ENCODE measurements around the gene OIT3. TPM values are rescaled to one million over a fixed set of nuclear protein-coding genes. Genes with fewer than 3 reads are reported as not detected.
"Not testable (repeated sequence)": the region's sequence is repeated elsewhere in the genome, so short reads cannot be mapped to it uniquely, and the experiment has no call there.

Gene OIT3
- total and polyA plus RNA-seq, 2 experiments from 2014 or later: 1.1 to 7.0 TPM

DNA sequence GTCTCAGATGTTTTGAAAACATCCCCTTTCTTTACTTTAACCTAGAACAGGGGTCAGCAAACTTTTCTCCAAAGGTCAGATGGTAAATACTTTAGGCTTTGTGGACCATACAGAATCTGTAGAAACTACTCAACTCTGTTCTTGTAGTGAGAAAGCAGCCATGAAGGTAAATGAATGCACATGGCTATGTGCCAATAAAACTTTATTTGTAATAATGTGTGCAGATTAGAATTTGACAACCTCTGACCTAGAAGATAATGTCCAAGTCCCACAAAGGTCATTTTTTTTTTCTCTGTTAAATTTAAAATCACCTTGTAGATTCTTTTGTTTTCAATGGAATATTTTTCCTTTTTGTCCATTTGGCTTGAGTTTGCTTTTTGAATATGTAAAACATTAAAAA, 17.2 kb downstream of the OIT3 start:
- Histone ChIP-seq H3K36me3 (no peaks in the 10 kb centered on the region), H3K4me3 (no peak overlapping the region), H3K9me3 (ENCODE audit: low read depth) (no peaks in the 10 kb centered on the region), H3K4me1 (ENCODE audit: low read depth) (peaks cover 5% of the 10 kb centered on the region), H3K27ac (no peak overlapping the region), H3K27me3 (no peaks in the 10 kb centered on the region)
- TF ChIP-seq, protein P1, sequence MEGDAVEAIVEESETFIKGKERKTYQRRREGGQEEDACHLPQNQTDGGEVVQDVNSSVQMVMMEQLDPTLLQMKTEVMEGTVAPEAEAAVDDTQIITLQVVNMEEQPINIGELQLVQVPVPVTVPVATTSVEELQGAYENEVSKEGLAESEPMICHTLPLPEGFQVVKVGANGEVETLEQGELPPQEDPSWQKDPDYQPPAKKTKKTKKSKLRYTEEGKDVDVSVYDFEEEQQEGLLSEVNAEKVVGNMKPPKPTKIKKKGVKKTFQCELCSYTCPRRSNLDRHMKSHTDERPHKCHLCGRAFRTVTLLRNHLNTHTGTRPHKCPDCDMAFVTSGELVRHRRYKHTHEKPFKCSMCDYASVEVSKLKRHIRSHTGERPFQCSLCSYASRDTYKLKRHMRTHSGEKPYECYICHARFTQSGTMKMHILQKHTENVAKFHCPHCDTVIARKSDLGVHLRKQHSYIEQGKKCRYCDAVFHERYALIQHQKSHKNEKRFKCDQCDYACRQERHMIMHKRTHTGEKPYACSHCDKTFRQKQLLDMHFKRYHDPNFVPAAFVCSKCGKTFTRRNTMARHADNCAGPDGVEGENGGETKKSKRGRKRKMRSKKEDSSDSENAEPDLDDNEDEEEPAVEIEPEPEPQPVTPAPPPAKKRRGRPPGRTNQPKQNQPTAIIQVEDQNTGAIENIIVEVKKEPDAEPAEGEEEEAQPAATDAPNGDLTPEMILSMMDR (IDR thresholded peaks at IDR 0.05; ENCODE audit: low read depth, low read length): no peak
- DNase-seq (ENCODE audit: low read depth in 1 of 2, low spot score in 1 of 2): no peak

DNA sequence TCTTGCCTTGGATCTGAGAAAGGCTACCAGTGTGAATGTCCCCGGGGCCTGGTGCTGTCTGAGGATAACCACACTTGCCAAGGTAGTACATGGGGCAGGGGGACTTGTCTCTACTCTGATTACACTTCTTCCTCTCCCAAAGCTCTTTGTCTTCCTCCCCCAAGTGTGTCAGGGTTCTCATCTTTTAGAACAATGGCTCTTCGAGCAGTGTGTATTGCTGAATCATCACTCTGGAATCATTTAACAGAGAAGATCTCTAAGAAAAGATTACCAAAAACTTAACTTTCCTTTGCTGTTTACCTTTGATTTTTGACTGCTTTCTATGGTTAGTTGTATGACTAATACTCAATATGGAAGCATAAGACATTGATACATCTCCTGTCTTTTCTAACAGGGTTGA, 18.2 kb downstream of the OIT3 start:
- TF ChIP-seq, protein P1 (IDR thresholded peaks at IDR 0.05; ENCODE audit: low read depth, low read length): no peak
- H3K27me3 ChIP-seq: no peaks in the 10 kb centered on the region
- no peaks in the 10 kb centered on the region for H3K36me3 ChIP-seq
- H3K4me1 ChIP-seq (ENCODE audit: low read depth): no peaks in the 10 kb centered on the region
- DNase-seq (ENCODE audit: low read depth in 1 of 2, low spot score in 1 of 2): no peak
- no peaks in the 10 kb centered on the region for H3K9me3 ChIP-seq (ENCODE audit: low read depth)
- H3K4me3 ChIP-seq: no peak overlapping the region
- H3K27ac ChIP-seq: no peak overlapping the region

DNA sequence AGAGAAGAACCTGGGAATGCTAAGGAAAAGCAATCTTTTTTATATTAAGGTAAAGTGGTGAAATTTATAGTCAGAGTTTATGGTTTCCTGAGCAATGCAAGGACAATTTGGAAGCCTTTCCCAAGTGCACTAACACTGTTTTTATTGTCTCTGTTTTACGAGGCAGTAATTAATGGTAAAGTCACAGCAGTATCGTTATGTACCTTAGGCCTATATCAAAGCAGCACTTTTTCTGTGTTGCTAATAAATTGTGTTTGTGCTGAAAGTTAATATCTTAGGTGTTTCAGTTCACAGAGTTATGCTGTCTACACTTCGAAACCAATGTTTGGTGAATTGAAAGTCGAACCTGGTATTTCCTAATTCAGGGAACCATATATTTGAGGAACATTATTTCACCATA, 19.2 kb downstream of the OIT3 start:
- H3K9me3 ChIP-seq (ENCODE audit: low read depth): no peaks in the 10 kb centered on the region
- H3K4me1 ChIP-seq (ENCODE audit: low read depth): no peaks in the 10 kb centered on the region
- no peaks in the 10 kb centered on the region for H3K36me3 ChIP-seq
- no peak for DNase-seq (ENCODE audit: low read depth in 1 of 2, low spot score in 1 of 2)
- H3K27ac ChIP-seq: no peak overlapping the region
- no peaks in the 10 kb centered on the region for H3K27me3 ChIP-seq
- TF ChIP-seq, protein P1 (IDR thresholded peaks at IDR 0.05; ENCODE audit: low read depth, low read length): no peak
- no peak overlapping the region for H3K4me3 ChIP-seq

DNA sequence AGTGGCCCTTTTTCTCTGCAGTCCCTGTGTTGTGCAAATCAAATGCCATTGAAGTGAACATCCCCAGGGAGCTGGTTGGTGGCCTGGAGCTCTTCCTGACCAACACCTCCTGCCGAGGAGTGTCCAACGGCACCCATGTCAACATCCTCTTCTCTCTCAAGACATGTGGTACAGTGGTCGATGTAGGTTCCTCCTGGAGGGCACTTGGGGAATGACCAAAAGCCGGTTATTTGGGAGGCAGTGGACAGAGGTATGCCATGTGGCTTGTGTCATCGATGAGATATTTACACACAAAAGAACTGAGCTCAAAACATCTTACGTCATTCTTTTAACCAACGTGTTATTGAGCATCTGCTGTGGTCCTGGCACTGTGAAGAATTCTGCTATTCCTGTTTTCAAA, 19.7 kb downstream of the OIT3 start:
- Histone ChIP-seq H3K9me3 (ENCODE audit: low read depth) (no peaks in the 10 kb centered on the region), H3K4me1 (ENCODE audit: low read depth) (no peaks in the 10 kb centered on the region), H3K27me3 (no peaks in the 10 kb centered on the region), H3K27ac (no peak overlapping the region), H3K36me3 (no peaks in the 10 kb centered on the region), H3K4me3 (no peak overlapping the region)
- no peak for DNase-seq (ENCODE audit: low read depth in 1 of 2, low spot score in 1 of 2)
- TF ChIP-seq, protein P1 (IDR thresholded peaks at IDR 0.05; ENCODE audit: low read depth, low read length): no peak

DNA sequence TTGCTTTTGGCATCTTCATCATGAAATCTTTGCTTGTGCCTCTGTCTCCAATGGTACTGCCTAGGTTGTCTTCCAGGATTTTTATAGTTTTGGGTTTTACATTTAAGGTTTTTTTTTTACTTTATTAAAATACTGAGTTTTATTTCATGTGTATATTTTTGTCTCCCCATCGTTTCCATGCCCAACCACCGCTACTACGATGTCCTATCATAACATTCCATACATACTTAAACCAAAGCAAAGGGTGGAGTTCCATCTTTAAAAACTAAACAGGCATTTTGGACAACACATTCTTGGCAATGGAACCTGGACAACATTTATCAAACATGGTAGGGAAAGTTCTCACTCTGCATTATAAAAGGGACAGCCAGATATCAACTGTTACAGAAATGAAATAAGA, 23.7 kb downstream of the OIT3 start:
- H3K9me3 ChIP-seq (ENCODE audit: low read depth); H3K27ac ChIP-seq: not testable (repeated sequence)
- DNase-seq (ENCODE audit: low read depth in 1 of 2, low spot score in 1 of 2): peak in 1 of 2 donors; percentile 9

DNA sequence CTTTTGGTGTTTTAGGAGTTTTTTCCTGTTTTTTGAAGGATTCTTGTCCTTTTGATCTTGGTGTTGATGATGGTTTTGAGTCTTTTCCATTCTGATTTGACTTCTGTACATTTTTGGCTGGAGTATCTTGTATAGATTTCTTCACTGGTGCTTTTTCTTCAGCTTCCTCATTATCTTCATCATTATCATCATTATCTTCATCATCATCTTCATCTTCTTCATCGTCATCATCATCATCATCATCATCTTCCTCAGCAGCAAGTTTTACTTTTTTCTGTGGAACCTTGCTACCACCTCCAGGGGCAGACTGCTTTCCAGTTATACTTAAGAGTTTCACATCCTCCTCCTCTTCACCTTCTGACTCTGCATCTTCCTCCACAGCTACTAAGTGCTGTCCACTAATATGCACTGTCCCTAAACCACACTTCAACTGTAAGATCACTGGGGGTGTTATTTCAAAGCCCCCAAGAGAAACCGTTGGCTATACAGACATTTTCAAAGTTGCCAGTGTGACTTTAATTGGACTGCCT, 24.3 kb downstream of the OIT3 start:
- H3K4me3 ChIP-seq; H3K4me1 ChIP-seq (ENCODE audit: low read depth); H3K27me3 ChIP-seq; DNase-seq (ENCODE audit: low read depth in 1 of 2, low spot score in 1 of 2); H3K27ac ChIP-seq; H3K36me3 ChIP-seq; H3K9me3 ChIP-seq (ENCODE audit: low read depth): not testable (repeated sequence)

More for the DNA sequence above, 23.7 kb downstream of the OIT3 start:
- H3K36me3 ChIP-seq; H3K27me3 ChIP-seq; H3K4me3 ChIP-seq; H3K4me1 ChIP-seq (ENCODE audit: low read depth): not testable (repeated sequence)

DNA sequence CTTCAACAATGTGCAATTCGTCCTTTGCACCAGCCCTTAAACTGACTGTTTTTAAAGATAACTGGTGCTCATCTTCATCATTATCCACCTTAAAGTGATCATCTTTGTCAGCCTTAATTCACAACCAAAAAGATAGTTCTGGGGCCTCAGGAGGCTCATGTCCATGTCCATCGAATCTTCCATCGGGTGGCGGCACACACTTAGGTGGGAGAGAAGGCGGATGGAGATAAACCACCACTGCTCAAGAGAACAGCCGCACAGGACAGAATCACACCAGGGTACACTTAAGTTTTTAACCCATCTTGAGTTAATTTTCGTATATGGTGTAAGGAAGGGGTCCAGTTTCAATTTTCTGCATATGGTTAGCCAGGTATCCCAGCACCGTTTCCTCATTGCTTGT, 24.8 kb downstream of the OIT3 start:
- Histone ChIP-seq H3K27ac (no peak overlapping the region), H3K27me3 (no peaks in the 10 kb centered on the region), H3K9me3 (ENCODE audit: low read depth) (no peaks in the 10 kb centered on the region), H3K4me3 (no peak overlapping the region), H3K4me1 (ENCODE audit: low read depth) (no peaks in the 10 kb centered on the region), H3K36me3 (no peaks in the 10 kb centered on the region)
- TF ChIP-seq, protein P1 (IDR thresholded peaks at IDR 0.05; ENCODE audit: low read depth, low read length): no peak
- no peak for DNase-seq (ENCODE audit: low read depth in 1 of 2, low spot score in 1 of 2)

DNA sequence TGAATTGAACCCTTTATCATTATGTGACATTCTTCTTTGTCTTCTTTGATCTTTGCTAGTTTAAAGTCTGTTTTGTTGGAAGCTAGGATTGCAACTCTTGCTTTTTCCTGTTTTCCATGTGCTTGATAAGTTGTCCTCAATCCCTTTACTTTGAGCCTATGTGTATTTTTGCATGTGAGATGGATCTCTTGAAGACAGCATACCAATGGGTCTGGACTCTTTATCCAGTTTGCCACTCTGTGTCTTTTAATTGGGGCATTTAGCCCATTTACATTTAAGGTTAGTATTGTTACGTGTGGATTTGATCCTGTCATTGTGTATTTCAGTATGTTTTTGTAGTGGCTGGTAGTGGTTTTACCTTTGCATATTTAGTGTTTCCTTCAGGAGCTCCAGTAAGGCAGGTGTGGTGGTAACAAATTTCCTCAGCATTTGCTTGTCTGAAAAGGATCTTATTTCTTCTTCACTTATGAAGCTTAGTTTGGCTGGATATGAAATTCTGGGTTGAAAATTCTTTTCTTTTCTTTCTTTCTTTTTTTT, 27.7 kb downstream of the OIT3 start:
- H3K4me3 ChIP-seq; H3K4me1 ChIP-seq (ENCODE audit: low read depth); H3K36me3 ChIP-seq; DNase-seq (ENCODE audit: low read depth in 1 of 2, low spot score in 1 of 2); H3K27me3 ChIP-seq; H3K27ac ChIP-seq; H3K9me3 ChIP-seq (ENCODE audit: low read depth): not testable (repeated sequence)
